Effector CD4-positive, alpha-beta T cell (primary cell): ENCODE data around the gene SMIM11.
"Not testable (repeated sequence)": the region's sequence is repeated elsewhere in the genome, so short reads cannot be mapped to it uniquely, and the experiment has no call there.

Experiments
- DNase-seq: peaks from one replicate; pipeline ENCODE4 v3.0.0-alpha.2; 2020

Gene SMIM11

DNA sequence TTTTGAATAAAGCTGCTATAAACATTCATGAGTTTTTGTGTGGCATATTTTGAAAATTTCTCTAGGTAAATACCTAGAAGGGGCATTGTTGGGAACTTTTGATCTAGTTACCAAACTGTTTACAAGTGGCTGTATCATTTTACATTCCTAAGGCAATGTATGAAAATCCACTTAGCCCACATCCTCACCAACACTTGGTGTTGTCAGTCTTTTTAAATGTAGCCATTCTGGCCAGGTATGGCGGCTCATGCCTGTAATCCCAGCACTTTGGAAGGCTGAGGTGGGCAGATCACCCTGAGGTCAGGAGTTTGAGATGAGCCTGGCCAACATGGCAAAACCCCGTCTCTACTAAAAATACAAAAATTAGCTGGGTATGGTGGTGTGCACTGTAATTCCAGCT, 17.4 kb upstream of the SMIM11 start:
- DNase-seq, result no peak

DNA sequence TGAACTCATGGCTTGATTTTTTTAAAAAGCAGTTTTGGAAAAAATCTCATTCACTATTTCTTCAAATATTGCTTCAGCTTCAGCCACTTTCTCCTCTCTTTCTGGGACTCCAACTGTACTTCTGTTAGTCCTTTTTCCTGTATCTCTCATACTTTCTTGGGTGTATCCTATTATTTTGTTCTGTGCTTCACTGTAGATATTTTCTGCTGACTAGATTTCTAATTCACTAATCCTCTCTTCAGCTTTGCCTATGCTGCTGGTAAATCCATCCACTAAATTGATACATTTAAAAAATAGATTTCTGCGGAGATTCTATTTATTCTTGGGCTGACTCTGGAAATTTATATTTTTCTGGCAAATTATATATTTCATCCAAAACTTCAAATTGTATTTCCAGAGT, 16.4 kb upstream of the SMIM11 start:
- no peak for DNase-seq

DNA sequence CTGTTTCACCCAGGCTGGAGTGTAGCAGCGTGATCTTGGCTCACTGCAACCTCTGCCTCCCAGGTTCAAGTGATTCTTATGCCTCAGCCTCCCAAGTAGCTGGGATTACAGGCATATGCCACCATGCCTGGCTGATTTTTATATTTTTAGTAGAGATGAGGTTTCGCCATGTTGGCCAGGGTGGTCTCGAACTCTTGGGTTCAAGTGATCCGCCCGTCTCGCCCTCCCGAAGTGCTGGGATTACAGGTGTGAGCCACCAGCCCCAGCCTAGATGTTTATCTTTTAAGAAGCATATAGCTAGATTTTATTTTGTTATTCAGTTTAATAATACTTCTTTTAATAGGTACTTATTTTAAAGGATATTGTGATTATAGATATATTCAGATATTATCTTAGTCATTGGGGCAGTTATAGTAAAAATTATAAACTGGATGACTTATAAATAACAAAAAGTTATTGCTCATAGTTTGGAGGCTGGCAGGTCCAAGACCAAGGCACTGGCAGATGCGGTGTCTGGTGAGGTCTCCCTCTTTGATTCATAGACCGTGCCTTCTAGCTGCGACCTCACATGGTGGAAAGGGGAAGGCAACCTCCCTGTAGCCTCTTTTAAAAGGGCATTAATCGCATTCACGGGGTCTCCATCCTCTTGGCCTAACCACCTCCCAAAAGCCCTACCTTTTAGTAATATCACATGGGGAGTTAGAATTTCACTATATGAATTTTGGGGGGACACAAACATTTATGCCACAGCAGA, 14.6 kb upstream of the SMIM11 start:
- no peak for DNase-seq

DNA sequence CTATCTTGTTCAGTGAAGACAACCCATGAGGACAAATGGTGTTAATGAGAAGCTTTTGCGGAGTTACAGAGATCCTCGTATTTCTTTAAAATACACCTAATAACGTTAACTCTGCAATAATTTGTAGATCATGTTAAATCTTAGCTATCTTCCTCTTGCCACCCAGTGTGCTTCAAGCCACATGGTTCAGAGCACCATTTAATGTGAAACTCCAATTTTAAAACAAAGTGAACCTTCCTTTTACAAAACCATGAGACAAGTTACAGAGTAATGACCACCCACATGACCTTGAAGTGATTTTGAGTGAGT, 13.2 kb upstream of the SMIM11 start:
- no peak for DNase-seq

DNA sequence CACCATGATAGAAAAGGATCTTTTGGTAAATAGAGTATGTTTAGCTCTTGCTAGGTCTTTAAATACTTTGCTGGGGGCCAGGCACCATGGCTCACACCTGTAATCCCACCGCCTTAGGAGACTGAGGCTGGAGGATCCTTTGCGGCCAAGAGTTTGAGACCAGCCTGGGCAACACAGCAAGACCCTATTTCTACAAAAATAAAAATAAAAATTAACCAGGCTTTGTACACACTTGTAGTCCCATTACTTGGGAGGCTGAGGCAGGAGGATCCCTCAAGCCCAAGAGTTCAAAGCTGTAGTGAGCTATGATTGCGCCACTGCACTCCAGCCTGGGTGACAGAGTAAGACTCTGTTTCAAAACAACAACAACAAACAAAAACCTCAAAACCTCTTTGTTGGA, 12.6 kb upstream of the SMIM11 start:
- DNase-seq, result no peak

DNA sequence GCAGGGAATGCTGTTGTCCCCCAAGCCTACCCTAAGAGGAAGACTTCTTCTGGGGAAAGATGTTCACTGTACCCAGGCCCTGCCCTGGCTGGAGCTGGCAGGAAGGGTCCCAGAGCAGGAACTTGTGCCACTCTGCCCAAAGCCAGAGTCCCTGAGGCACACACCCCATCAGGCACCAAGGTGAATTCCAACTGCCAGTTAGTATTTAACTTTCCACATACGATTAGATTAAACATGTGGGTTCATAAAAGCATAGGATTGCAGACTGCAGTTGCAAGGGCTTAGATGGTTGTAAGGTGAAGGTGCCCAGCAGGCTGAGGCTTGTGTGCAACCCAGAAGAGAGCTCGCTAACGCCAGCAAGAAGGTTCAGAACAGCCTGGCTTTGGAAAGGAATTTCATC, 11.6 kb upstream of the SMIM11 start, which contains the start of gene KCNE2:
Gene KCNE2, plus strand, starts transcription at position 274 of the 400 bp plus-strand sequence. CDS start 6,473 bp downstream, outside the sequence.
- DNase-seq, result no peak

DNA sequence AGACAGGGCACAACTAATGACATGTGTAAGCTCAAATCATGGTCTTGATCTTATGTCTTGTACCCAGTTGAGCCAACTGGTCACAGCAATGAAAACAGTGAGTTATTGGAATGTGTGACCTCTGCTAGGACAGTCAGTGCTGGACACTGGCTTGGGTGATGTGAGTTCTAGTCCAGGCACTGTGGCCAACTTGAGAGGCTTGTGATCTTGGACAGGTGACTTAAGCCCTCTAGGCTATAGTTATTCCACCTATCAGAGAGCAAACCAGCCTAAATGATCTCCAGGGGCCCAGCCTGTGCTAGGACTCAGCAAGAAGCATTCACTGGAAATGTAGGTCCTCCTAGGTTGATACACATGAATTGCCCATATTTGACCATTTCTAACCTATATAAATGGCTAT, 10.4 kb upstream of the SMIM11 start:
- no peak for DNase-seq

DNA sequence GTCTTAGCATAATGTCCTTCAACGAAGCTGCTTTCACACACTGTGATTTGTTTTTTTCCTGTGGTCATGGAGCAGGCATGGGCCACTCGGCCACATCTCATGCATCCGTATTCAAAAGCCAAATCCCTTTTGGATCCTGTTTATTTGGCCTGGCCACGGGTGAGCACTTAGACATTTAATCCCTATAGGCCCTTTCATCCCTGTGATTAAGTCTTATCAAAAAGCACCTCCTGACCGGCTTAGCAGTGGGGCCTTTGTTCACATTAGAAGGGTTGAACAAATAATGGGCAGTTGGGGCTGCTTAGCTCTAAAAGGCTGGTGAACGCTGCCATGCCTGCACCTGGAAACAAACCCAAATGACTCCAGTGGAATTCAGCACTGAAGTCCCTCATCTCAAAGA, 9.5 kb upstream of the SMIM11 start:
- DNase-seq, result no peak

DNA sequence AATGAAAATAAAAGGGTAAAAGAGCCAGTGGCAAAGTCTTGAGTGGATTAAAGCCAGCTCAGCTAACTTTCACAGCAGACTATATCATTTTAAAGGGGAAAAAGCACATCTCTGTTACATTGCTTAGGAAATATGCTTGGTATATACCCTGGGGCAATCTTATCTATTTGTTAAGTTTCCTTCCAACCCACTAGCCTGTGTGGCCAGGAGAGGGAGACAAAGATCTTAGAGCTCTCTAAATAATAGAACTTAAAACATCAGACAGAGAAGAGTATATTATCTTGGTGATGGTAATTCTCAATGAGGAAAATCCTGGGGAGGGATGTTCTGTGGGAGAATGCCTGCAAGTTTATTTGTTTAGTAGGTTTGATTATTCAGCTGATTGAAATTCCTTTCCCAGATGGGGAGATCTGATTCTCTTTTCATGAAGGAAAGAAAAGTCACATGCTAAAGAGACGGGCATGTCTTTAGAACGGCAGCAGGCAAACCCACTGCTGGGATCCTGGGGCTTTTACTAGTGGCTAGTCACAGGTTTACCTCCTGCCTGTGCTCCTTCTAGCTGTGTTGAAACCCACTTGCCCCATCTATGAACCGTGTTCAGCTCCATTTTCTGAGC, 7.9 kb upstream of the SMIM11 start:
- DNase-seq, result peak; percentile 29

DNA sequence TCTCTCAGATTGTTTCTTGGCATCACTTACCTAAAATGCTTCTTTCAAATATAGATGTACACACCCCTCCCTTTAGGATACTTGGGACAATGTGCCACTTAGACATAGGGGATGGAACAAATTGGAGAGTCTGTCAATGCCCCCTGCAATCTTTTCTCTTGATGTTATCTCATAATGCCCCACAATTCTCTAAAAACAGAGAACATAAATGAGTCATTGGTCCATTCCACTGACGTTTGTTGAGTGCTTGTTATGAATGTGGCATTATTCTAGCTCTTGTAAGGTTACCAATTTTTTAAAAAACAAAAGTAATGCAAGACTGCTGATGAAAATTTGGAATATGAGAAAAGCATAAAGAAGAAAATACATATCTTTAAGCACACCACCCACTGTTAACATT, 5.6 kb upstream of the SMIM11 start:
- no peak for DNase-seq

DNA sequence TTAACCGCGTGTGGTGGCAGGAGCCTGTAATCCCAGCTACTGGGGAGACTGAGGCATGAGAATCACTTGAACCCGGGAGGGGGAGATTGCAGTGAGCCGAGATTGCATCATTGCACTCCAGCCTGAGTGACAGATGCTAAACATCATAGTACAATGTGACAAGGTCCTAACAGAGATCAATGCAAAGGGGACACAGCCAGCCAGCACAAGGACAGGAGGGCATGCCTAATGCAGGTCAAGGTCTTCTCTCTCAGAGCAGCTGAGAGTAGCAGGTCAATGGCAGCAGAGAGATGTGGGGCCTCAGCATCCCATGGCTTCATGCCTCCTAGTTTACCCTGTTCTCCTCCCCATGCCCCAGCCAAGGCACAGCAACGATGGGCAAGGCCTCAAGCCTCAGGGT, 3.0 kb upstream of the SMIM11 start:
- DNase-seq, result no peak

DNA sequence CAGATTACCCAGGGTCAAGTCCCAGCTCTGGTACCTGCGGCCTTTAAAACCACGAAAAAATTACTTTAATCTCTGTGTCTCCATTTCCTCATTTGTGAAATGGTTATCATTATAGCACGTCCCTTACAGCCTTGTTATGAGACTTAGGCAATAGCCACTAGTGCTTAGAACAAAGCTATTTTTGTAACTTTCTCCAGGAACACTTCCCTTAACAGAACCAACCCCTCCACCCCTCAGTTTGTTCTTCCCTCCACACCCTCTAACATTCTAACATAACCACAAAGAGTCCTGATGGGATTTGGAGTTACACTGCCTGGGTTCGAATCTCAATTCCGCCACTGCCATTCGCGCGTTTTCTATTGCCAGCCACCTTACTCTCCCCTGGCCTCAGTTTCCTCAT, 845 bp upstream of the SMIM11 start:
- DNase-seq, result not testable (repeated sequence)

DNA sequence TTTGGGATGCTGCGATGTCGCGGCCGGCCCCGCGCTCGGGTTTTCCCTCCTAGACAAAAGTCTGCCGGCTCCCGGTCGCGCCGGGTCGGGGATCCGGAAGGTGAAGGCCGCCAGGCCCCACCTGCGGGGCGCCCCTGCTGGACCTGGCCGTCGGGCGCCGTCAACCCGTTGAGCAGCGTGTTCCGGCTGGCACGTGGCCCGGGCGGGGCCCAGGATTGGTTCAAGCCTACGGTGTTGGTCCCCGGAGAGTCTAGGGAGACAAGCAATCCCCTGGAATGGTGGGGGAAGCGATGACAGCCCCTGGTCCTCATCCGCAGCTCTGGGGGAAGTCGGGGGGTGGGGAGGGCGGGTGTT, 289 bp downstream of the SMIM11 start:
- not testable (repeated sequence) for DNase-seq

DNA sequence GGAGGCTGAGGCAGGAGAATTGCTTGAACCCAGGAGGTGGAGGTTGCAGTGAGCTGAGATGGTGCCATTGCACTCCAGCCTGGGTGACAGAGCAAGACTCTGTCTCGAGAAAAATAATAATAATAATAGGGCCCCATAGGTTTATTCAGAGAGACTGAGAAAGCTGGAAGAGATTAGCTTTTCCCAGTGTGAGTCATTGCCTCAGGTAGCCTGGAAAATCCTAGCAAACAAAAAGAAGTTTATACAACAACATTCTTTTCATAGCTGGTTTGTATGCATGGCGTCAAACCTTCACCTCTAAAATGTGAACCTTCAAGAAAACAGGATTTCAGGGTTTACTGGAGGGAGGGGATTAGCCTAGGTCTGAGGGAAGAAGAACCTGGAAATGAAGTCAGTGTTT, 7.8 kb downstream of the SMIM11 start:
- DNase-seq, result not testable (repeated sequence)

DNA sequence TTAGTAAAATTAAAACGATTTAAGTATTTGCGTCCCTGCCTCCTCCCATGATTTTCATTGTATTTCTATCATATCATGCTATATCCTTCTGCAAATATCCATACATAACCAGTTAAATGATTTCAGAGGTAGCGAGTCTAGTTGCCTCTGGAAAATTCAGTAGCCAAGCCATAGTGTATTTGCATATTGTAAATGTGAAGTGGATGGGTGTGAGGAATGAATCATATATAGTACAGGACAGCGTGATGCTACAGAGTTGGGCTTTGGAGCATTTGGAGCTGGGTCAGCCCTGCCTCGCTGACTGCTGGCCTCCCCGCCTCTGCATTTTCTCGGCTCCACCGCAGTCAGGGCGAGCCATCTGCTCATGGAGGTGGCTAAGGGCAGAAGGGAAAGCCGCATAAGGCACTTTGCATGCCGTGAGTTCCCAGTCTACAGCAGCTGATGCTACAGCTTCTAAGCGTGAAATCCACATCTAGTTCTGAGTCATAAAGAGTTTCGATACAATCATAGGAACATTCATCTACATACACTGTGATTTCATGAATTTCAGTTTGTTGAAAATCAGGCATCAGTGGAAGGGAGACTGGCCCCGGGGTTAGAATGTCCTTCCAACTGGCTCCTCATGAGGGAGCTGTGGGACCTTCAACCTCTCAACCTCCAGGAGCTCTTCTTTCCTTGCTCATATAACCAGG, 8.6 kb downstream of the SMIM11 start:
- not testable (repeated sequence) for DNase-seq

DNA sequence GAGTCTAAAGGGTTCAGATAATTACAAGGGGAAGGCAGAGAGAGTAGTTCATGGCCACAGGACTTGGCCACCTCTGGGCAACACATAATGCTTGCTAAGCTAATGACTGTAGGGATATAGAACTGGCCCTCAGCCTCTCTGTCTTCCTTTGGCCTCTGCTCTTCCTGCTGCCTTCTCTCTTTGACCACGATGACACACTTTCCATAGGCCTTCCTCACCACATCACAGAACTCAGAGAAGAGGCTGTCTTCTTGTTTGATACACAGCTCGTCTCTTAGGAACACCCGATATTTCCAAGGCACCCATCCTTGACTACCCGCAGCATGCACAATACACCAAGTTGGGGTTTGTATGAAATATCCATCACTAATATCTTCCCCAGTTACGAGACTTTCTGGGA, 25.2 kb downstream of the SMIM11 start:
- not testable (repeated sequence) for DNase-seq

DNA sequence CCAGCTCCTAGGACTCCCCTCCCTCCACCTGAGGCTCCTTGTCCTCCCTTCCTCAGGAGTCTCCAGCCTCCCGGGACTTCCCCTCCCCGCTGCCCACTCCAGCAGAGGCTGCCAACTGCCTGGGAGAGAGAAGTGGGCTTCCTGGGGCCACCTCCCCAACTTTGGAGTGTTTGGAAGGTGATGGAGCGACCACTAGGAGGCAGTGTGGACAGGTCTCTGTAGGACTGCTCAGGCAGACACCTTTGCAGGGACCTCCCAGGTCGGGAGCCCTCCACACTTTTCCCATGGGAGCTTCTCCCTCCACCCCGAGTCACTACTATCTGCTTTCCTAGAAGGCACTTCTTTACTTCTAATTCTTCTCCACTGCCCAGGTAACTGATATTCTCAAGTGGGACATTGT, 29.4 kb downstream of the SMIM11 start:
- DNase-seq, result not testable (repeated sequence)

DNA sequence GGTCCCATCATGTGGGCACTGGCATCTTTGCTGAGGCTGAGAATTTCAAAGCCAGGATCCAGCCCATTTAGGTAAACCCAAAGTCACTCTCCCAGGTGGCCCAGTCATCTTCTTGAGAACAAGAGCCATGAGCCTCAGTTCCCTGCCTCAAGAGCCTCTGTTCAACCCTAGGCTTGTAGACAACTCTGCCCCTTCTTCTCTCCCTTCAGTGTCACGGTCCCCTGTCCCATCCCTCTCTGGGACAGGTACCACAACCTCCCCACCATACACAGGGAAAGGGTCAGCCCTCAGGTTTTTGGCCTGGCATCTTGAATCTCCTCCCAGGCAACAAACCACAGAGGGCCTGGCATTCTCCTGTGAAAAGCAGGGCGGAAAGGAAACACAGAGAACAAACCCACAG, 30.4 kb downstream of the SMIM11 start:
- not testable (repeated sequence) for DNase-seq

DNA sequence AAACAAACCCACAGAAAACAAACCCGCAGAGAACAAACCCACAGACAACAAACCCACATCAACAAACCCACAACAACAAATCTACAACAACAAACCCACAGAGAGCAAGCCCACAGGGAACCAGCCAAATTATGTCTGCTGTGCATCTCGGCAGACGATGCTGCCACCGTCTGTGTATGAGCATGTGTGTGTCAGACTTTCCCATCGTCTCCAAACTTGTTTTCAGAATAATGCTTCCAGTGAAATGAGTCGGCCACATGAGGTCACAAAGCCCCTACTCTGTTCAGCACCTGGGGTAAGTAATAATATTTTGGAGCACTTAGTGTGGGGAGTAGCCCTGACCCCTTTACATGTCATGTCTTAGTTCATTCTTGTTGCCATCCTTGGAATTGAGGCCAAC, 30.8 kb downstream of the SMIM11 start:
- not testable (repeated sequence) for DNase-seq

DNA sequence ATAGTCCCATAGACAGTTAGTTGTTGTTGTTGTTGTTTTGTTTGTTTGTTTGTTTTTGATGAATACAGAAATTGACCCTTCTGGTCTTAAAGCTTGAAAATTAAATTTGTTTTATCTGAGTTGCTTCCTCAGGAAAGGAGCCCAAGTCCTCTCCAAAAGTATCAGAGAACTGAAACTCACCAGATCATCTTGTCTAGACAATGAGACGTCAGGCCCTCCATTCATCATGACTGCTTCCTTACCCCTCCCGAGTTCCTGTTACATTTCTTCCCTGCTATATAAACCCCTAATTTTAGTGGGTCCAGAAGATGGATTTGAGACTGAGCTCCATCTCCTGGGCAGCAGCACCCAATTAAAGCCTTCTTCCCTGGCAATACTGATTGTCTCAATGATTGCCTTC, 31.4 kb downstream of the SMIM11 start:
- DNase-seq, result not testable (repeated sequence)

DNA sequence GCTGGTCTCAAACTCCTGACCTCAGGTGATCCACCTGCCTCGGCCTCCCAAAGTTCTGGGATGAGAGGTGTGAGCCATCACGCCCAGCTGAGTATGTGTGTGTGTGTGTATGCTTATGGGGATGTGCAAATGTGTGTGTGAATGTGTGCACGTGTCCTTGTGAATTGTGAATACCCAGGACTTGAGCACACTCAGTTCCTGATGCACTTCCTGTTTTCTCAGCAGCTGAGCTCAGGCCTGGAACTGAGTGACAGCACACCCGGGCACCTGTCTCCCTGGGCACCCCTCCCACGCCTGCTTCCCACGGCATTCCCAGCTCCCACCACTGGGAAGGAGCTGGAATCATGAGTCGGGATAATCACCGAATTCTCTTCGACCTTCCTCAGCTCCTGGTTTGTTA, 32.0 kb downstream of the SMIM11 start:
- not testable (repeated sequence) for DNase-seq

DNA sequence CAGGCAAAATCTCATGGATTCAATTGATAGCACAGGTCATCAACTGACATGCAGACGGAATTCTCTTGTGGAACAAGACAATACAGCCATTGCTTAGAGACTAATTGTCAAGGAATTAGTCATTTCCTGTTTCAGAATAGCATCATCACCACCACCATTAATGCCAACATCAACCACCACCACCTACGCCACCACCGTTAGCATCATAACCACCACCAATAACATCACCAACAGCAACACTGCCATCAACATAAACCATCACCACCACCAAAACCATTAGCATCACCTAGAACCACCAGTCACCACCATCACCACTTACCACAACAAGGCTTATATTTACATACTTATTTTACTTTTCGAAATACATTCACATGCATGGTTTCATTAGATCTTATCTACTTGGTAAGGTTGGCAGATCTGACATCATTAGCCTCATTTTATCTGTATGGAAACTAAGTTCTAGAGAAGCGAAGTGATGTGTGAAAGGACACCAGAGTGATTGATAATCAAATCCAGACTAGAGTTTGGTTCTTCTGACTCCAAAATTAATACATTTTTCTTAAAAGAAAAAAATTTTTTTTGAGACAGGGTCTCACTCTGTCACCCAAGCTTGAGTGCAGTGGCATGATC, 42.3 kb downstream of the SMIM11 start:
- not testable (repeated sequence) for DNase-seq

DNA sequence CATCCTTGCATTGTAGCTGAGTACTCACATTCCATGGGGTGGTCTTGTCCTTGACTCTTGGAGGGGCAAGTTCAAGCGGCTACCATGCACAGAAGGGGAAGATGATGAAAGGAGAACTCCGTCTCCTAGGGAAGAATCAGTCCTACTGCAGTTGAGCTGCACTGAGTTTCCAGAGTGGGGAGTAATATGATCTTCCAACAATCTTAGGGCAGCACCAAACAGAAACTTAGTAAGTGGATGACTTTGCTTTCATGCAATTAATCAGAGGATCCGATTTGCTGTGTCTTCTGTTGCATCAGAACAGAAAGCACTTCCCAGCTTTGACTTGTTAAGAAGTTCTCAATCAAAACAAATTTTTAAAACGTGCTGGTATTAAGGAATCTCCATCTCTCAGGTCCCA, 48.5 kb downstream of the SMIM11 start, which contains the start of gene SMIM34:
Gene SMIM34, minus strand, starts transcription at position 147 of the 400 bp plus-strand sequence. Its CDS starts 112 bp downstream, at position 35.
- not testable (repeated sequence) for DNase-seq

DNA sequence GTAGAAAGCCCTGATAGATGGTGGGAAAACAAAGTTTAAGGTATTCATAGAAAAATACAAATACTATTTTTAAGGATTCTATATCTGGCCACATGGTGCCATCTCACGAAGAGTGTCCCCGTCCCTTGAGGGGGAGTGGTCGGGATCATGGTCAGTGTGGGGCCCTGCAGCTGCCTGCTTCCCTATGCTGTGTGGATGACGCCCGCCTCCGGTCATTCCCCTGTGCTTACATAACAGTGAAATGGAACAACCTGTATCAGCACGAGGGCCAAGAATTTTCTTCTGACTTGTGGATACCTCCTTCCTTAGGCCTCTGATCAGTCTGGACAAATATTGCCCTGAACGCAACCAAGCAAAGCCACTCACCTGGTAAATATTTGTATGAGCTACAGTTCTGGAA, 52.0 kb downstream of the SMIM11 start:
- not testable (repeated sequence) for DNase-seq
